Measurements from ENCODE around the gene DOCK7.

Gene DOCK7

GRCh38 chr1:62439652-62440371 is 248.4 kb downstream of the DOCK7 start:
- Histone ChIP-seq H3K9me3 (no peaks in the 10 kb centered on the region), H3K36me3 (peaks cover 16% of the 10 kb centered on the region), H3K27me3 (no peaks in the 10 kb centered on the region), H3K4me3 (ENCODE audit: low read depth, low read length) (no peak overlapping the region), H3K4me1 (no peaks in the 10 kb centered on the region)
- no peak for TF ChIP-seq CTCF (IDR thresholded peaks at IDR 0.05; ENCODE audit: low read depth, low read length)
- no peak for DNase-seq

- DNase-seq = no peak
Observed at GRCh38 chr1:62438163-62438562, 250.0 kb downstream of the DOCK7 start.

GRCh38 chr1:62437273-62437940 is 250.8 kb downstream of the DOCK7 start:
- Histone ChIP-seq H3K4me3 (ENCODE audit: low read depth, low read length) (peak overlapping the region; percentile 82), H3K27me3 (no peaks in the 10 kb centered on the region), H3K36me3 (peaks cover 13% of the 10 kb centered on the region), H3K9me3 (no peaks in the 10 kb centered on the region), H3K4me1 (no peaks in the 10 kb centered on the region)
- DNase-seq = no peak
- TF ChIP-seq CTCF (IDR thresholded peaks at IDR 0.05; ENCODE audit: low read depth, low read length) = no peak

More at GRCh38 chr1:62438163-62438562, 250.0 kb downstream of the DOCK7 start:
- no peaks in the 10 kb centered on the region for H3K27me3 ChIP-seq
- no peaks in the 10 kb centered on the region for H3K9me3 ChIP-seq
- no peak for TF ChIP-seq CTCF (IDR thresholded peaks at IDR 0.05; ENCODE audit: low read depth, low read length)
- H3K4me3 ChIP-seq (ENCODE audit: low read depth, low read length) = peak overlapping the region; percentile 82
- H3K36me3 ChIP-seq = peaks cover 15% of the 10 kb centered on the region
- H3K4me1 ChIP-seq = no peaks in the 10 kb centered on the region

GRCh38 chr1:62436466-62437272 is 251.5 kb downstream of the DOCK7 start, which contains the start of gene USP1:
USP1 (plus strand) TSS chr1:62437049; CDS start chr1:62439868, 2,819 bp downstream.
- no peaks in the 10 kb centered on the region for H3K4me1 ChIP-seq
- H3K27me3 ChIP-seq = no peaks in the 10 kb centered on the region
- peaks cover 6% of the 10 kb centered on the region for H3K36me3 ChIP-seq
- no peak for TF ChIP-seq CTCF (IDR thresholded peaks at IDR 0.05; ENCODE audit: low read depth, low read length)
- peak; percentile 94 for DNase-seq
- H3K9me3 ChIP-seq = no peaks in the 10 kb centered on the region
- peak within 1 kb of the TSS; percentile 82 for H3K4me3 ChIP-seq (ENCODE audit: low read depth, low read length)

GRCh38 chr1:62436039-62436465 is 252.1 kb downstream of the DOCK7 start:
- peak; percentile 92 for DNase-seq
- peak overlapping the region; percentile 76 for H3K4me3 ChIP-seq (ENCODE audit: low read depth, low read length)

More at GRCh38 chr1:62436039-62436465, 252.1 kb downstream of the DOCK7 start:
- H3K36me3 ChIP-seq = no peaks in the 10 kb centered on the region
- TF ChIP-seq CTCF (IDR thresholded peaks at IDR 0.05; ENCODE audit: low read depth, low read length) = no peak
- no peaks in the 10 kb centered on the region for H3K4me1 ChIP-seq
- H3K27me3 ChIP-seq = no peaks in the 10 kb centered on the region
- no peaks in the 10 kb centered on the region for H3K9me3 ChIP-seq
